HG02588 (cell line): Measurements from ENCODE around the gene KREMEN2.
"Not testable (repeated sequence)": the region's sequence is repeated elsewhere in the genome, so short reads cannot be mapped to it uniquely, and the experiment has no call there.

ENCODE experiments used
- ATAC-seq: cut with Tn5 transposase; IDR thresholded peaks from one replicate; pipeline ENCODE4 v1.9.1; 2021; ENCODE audit warnings: mild to moderate bottlenecking, moderate library complexity; ENCODE audit not compliant: unreplicated experiment

The KREMEN2 gene

DNA sequence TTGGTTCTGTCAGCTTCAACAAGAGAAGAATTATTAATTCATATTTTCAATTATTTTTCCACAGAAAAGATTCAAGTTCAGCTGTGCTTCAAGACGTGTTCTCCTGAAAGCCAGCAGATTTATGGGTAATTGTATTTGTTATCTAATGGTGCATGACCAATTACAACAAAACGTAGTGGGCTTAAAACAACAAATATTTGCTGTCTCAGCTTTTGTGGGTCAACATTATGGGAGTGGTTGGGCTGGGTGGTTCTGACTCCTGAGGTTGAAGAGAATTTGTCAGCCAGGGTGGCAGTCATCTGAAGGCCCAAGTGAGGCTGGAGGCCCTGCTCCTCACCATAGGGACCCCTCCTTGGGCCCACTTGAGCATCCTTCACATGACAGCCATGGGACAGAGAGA, 24.1 kb upstream of the KREMEN2 start:
- ATAC-seq: no peak

DNA sequence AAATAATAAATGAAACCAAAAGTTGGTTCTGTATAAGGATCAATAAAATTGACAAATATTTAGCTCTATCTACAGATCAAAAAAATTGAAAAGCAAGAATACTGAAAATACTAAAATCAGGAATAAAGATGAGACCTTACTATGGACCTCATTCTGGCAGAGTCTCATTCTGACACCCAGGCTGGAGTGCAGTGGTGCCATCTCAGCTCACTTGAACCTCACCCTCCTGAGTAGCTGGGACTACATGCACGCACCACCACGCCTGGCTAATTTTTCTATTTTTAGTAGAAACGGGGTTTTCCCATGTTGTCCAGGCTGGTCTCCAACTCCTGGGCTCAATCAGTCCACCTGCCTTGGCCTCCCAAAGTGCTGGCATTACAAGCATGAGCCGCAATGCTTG, 22.0 kb upstream of the KREMEN2 start:
- ATAC-seq: no peak

DNA sequence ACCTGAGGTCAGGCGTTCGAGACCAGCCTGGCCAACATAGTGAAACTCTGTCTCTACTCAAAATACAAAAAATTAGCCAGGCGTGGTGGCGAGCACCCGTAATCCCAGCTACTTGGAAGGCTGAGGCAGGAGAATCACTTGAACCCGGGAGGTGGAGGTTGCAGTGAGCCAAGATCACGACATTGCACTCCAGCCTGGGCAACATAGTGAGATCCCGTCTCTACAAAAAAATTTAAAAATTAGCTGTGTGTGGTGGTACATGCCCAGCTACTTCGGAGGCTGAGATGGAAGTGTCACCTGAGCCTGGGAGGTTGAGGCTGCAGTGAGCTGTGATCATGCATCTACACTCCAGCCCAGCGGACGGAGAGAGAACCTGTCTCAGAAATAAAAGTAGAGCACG, 20.4 kb upstream of the KREMEN2 start:
- ATAC-seq: not testable (repeated sequence)

DNA sequence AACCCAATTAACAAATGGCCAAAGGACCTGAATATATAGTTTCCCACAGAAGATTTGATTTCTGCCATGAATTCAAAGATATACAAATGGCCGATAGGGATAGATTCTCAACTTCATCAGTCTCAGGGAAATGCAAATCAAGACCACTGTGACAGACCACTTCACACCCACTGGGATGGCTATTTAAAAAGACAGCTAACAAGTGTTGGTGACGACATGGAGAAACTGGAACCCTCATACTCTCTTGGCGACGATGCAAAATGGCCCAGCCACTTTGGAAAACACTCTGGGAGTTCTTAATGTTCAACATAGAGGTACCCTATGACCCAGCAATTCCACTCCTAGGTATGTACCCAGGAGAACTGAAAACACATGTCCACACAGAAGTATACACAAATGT, 17.4 kb upstream of the KREMEN2 start:
- no peak for ATAC-seq

DNA sequence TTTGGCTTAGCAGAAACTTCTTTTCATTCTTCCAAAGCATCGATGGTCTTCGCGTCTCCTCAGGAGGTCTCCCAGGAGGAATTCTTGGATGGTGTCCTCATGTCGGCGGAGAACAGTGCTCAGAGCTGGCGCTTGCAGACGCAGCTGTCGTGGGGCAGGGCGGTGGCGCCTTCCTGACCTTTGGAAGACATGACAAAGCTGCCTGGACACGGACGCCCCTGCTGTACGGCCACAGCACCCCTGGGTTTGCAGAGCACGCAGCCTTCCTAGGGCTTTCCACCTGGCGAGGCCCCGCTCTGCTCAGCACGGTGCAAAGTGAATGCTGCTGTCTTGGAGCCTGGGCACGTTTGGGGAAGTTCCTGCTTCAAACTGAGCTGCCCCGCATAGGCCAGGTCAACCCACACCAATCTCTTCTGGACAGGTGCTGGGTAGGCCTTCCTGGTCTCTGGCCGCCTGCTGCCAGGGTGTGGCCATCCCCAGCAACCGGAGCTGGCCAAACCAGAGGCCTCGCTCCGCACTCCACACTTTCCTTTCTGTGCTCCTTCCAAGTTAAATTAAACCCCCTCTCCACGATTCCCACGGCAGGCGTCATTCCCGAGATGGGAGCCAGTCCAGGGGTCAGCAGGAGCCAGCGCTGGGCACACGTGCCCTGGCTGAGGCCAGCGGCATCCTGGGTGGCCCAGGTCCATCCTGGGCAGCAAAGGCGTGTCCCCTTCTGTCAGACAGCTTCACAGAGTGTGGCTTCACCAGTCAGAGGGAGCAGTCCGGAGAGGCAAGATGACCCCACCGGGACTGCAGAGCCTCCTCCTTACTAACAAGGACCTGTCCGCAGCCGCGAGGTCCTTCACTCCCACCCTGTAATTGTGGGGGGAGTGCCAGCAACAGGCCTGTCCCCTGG, 15.0 kb upstream of the KREMEN2 start:
- no peak for ATAC-seq

DNA sequence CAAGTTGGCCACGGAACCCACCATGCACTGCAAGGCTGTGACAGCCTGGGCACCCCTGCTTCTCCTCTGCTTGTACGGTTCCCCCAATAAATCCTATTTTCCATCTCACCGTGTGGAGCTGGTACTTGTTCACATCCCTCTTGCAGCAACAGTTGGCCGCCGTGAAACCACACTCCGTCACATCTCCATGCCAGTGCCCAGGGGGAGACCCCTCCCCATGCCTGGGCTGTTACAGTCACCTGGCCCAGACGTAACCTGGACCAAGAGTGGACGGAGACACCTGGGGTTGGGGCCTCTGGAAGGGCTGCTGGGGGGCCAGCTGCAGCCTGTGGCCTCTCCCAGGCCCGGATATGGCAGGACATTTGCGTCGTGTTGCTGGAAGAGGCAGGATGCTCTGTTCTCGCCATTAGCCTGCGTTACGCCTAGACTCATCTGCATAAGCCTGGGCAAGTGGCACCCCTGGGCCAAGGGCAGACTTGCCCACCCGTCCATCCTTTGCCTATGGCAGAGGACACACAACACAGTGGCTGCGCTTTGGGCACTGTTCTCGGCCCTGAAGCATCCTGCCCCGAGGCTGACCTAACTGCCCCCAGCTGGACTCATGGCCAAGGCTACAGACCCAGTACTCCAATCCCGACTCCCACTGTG, 14.2 kb upstream of the KREMEN2 start:
- no peak for ATAC-seq

DNA sequence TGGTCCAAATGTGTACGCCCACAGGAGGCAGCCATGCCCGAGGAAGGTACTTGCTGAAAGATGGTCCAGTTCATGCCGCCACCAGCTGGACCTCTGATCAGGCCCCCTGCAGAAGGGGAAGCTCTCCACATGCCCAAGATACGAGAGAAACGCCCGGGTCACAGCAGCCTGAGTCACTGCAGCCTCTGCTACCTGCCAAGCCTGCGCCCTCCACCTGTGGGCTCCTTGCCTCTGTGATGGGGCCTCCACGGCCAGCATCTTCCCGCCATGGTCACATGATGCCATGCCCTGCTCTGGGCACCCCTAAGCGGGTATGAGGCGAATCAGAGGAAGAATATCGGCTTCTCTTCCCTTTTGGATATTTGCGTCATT, 13.7 kb upstream of the KREMEN2 start:
- no peak for ATAC-seq

DNA sequence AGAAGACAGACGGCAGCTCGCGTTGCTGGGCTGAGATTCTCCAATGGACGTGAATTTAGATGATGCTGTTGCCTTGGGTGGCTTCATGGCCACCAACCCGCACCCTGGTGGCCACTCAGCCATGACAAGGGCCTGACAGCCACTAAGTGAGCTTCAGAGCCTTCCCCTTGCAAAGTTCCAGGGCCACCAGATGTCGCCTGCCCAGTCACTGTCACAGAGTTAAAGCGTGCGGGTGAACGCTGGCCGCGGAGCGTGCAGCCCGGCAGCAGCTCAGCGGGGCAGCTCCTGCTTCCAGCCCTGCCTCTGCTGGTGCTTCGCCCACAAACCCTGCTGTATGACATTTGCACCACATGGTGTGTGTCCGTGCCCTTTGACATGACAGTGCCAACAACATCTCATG, 13.3 kb upstream of the KREMEN2 start:
- no peak for ATAC-seq

DNA sequence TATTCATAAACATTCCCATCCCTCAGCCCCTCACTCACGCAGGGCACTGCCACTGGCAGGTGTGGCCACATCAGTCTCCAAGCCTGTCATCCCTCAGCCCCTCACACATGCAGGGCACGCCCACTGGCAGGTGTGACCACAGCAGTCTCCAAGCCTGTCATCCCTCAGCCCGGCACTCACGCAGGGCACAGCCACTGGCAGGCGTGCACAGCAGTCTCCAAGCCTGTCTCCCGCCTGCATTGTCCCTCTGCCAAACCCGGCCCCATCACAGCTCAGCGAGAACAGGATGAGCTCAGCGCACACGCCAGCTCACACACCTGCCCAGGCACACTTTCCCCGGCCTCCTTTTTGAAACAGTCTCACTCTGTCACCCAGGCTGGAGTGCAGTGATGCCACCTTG, 11.4 kb upstream of the KREMEN2 start:
- ATAC-seq: no peak

DNA sequence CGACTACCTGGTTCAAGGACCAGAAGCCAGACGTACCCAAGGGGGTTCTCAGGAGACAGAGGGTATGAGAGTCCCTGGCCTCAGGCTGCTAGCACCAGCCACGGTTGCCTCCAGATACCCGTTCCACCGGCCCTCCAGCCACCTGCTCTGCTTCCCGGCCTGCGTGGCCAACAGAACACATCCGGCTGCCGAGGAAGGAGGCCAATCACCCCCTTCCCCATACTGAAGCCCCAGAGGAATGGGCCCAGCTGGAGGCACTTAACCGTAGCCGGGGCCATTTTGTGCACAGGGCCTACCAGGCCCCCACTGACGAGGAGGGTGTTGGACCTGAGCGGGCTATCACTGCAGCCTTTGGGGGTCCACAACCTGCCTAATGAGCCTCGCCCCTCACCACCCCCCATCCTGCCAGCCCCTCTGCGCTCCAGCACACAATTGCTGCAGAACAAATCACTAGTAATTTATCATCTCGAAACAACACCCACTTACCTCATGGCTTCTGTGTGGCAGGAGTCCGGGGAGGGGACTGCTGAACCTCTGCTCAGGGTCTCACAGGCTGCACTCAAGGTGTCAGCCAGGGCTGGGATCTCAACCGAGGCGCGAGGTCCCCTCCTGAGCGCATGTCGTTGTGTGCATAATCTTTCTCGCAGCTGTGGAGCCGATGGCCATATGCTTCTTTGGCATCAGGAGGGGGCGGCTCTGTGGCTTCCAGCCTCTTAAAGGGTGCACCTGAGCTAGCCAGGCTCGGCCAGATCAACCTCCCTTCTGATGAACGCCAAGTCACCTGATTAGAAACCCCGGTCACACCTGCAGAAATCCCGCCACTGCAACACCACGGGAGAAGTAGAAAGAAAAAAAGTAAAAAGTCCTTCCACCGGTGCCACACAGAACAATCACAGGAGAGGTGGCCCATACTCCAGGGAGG, 10.1 kb upstream of the KREMEN2 start:
- ATAC-seq: no peak

DNA sequence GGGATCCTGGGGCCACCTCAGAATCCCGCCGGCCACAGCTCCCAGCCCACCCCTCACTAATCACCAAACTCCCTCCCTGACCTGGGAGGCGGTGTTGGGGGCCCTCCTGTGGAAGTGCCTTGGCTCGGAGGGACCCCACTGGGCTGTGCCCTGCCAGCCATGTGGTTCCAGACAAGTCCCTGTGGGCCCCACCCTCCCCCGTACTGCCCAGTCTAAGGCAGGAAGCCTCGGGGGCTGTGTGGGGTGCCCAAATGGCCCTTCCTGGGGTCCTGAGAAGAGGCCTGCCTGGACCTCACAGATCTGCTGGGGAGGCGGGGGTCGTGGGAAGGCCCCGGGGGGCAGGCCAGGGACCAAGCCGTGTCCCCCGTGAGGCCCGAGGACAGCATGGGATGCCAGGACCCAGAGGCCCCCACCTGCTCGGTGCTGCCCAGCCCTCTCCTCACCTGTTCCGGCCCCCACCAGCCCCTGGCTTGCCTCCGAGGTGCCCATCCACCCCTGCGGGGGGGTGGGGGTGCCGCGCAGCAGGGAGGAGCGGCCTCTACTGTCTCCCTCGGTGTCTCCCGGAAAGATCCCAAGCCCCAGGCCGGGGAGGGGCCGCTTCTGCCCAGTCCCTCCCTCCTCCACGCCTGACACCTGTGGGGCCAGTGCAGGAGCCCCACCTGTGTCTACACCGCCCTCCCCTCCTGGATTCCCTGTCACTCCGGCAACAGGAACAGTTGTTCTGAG, 9.3 kb upstream of the KREMEN2 start:
- ATAC-seq: no peak

DNA sequence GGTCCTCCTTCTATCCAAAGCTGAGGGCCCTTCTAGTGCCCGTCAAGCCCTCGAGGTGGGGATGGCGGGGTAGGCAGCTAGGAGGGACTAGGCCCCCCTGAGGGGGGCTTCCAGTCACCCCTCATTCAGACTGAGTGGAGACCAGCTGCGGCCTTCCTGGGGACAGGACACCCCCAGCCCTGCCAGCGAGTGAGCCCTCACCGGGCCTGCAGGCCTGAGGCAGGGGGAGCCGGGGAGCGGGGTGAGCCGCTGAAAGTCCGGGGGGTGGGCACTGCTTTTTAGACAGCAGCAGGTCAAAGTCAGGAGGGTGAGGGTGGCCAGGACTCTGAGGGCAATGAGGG, 8.7 kb upstream of the KREMEN2 start:
- ATAC-seq: no peak

DNA sequence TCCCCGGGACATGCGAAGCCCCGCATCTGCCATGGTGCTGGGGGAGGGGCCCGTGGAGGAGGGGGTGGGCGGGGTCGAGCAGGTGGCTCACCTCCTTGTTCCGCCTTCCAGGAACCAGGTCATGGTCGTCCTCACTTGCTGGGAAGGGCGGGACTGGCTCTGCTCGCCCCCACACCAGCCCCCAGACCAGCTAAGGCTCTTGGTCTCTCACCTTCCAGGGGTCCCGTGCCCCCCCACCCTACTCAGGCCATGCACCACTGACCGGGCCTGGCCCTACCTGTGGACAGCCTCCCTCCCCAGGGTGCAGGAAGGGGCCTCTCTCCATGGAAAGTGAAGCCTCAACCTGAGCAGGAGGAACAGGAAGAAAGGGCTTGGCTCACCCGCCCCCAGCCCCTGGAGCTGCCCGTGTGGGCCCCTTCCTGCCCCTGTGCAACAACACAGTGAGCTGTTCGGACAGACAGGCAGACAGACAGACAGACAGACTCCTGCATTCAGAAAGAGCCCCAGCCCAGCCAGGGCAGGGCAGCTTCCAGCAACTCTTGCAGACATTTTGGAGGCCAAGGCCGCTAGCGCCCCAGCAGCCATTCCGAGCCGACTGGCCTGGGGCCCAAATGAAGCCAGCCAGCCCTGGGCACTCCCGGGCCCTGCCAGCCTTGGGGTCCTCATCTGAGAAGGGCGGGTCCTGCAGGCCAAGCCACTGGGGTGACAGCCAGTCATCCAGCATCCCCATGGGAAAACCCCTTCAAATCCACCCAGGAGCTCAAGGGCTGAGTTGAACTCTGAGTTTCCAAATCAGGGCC, 8.1 kb upstream of the KREMEN2 start:
- no peak for ATAC-seq

DNA sequence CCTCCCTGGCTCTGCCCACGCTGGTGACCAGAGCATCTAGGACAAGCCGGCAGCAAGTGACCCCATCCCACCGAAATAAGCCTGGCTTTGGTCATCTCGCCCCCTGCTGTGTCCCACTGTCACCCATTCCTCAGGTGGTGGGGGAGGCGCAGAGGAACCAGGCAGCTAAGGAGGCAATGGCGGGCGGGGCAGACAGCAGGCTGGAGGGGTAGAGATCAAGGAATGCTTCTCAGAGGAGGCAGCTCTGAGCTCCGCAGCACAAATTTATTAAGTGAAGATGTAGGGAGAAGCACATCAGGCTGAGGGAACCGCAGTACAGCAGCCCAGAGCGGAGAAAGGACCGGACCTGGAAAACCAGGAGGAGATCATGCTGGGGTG, 7.5 kb upstream of the KREMEN2 start:
- ATAC-seq: no peak

DNA sequence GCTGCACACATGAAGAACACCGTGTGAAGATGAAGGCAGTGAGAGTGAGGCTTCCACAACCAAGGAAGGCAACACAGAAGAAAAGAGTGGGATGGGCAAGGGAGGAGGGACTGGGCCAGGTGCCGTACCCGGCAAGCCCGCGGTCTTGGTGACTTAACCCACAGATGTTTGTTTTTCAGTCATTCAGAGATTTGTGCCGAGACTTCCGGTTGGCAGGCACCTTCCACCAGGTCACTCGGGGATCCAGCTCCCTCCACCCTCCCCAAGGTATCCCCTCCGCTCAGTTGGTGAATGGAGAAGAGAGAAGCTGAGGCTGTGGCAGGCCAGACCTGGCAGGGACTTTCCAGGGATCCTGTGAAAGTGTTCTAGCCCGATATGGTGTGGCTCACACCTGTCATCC, 4.9 kb upstream of the KREMEN2 start:
- no peak for ATAC-seq

DNA sequence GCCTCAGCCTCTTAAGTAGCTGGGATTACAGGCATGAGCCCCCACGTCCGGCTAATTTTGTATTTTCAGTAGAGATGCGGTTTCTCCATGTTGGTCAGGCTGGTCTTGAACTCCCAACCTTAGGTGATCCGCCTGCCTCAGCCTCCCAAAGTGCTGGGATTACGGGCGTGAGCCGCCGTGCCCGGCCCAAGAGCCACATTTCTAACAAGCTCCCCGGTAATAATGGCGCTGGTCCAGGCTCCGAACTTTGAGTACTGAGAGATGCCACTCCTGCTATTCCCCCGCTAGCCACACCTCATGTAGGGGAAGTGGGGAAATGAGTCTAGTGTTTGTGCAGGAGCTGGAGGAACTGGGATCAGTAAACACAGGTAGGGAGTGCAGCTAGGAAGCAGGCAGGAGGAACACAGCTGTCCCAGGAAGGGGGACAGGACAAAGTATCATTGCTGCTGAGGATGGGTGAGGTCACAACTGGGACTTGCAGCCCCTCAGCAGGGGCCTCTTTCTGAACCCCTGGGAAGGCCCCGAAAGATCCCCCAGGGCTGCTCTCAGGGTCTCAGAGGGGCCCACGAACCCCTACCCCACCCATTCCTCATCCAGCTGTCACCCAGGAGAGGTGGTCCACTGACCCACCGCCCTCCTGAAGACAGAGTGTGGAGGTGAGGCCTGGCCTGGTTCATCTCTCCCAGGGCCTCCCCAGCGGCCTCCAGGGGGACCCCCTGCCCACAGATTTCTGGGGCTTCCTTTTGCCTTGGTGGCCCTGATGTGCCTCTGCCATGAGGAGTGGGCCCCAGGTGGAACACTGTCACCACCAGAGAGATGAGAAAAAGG, 3.7 kb upstream of the KREMEN2 start:
- no peak for ATAC-seq

DNA sequence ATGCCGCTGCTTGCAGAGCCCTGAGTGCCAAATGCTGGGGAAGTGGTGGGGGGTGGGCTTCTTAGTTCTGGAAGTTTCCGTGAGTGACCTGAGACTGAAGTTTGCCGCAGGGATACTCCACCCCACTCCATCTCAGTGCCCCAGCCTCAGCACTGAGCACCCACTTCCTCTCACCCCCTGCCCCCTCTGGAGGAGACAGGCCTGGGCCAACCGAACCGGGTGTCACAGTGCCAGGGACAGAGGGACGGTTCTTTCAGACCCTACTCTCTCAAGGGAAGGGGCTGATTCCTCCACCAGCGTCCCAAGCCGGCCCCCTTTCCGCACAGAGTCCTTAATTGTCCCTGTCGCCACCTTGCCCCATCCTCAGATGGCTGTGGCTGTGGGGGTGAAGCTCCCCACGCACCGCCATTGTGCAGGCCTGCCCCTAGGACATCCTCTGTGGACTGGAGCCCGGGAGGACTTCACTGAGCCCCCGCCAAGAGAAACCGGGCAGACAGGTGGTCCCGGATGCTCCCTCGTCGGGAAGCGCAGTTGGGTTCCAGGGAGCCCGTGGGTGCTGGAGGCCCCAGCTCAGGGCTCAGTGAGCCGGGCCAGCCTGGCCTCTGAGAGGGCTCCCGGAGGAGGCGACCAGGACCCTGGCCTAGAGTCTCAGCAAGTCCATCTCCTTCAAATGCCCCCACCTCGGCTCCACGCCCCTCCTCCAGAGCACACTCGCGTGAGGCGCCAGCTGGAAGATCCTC, 1.6 kb upstream of the KREMEN2 start:
- ATAC-seq: no peak

DNA sequence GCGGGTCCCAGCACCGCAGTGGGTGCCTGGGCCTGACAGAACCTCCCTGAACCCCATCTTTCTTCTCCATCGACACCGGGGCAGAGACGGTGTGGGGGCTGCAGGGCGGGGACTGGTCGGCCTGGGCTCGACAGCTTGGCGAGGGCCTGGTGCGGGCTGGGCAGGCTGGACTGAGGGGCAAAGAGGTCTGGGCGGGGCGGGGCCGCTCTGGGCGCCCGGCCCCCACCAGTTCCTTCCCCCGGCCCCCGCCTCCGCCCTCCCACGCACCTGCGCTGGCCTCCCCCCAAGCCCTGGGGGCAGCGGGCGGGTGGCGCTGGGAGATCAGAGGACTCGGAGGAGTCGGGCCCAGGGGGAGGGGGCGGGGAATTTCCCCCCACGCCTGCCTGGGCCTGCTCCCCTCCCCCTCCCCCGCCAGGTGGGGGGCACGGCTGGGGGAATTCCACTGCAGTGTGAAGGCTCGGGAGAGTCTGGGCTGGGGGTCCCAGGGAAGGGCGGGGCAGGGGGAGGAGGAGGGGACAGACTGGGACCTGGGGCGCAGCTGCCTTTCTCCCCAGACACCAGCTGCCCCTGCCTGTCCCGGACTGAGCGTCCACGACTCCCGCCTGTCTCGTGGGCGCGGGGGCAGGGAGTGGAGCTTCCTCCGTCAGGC, 877 bp upstream of the KREMEN2 start:
- no peak for ATAC-seq
